SU-DHL-6 (cell line): Measurements from ENCODE around the gene EVC.

Experiments used
- EZH2phosphoT487 ChIP-seq: fragments of 200-600 bp; sonication (generic), shearing (Covaris generic); conservative IDR thresholded peaks from 2 replicates; pipeline ENCODE4 v1.6.1; 2018; ENCODE audit warnings: mild to moderate bottlenecking, antibody characterized with exemption, low read length, moderate library complexity, mixed read lengths
- TF ChIP-seq, protein P1 (sequence below): fragments of 200-600 bp; sonication (generic); IDR thresholded peaks from one replicate; pipeline ENCODE4 v1.5.1; 2017; ENCODE audit warnings: antibody characterized with exemption, mild to moderate bottlenecking, low read length, moderate library complexity; ENCODE audit not compliant: insufficient read depth, poor library complexity, severe bottlenecking

DNA sequence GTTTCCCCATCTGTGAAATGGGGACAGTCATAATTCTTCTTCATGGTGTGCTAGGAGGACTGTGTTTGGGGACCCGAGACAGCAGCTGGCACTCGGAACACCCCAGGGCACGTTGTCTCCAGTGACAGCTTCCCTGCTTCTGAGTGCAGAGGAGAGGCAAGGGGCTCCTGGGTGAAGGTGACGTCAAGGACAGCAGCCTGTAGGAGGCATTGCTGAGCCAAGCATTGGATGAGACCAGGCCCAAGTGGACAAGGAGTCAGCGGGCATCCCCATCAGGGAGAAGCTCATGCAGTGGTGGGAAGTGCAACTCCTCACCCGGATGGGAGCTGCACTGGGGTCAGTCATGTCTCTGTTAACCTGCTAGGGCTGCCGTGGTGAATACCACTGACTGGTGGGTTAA lies 46.1 kb downstream of the EVC start:
- TF ChIP-seq, protein P1, sequence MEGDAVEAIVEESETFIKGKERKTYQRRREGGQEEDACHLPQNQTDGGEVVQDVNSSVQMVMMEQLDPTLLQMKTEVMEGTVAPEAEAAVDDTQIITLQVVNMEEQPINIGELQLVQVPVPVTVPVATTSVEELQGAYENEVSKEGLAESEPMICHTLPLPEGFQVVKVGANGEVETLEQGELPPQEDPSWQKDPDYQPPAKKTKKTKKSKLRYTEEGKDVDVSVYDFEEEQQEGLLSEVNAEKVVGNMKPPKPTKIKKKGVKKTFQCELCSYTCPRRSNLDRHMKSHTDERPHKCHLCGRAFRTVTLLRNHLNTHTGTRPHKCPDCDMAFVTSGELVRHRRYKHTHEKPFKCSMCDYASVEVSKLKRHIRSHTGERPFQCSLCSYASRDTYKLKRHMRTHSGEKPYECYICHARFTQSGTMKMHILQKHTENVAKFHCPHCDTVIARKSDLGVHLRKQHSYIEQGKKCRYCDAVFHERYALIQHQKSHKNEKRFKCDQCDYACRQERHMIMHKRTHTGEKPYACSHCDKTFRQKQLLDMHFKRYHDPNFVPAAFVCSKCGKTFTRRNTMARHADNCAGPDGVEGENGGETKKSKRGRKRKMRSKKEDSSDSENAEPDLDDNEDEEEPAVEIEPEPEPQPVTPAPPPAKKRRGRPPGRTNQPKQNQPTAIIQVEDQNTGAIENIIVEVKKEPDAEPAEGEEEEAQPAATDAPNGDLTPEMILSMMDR: no peak
- TF ChIP-seq EZH2phosphoT487: no peak
